ENCODE measurements around the gene TBC1D17. TPM values are rescaled to one million over a fixed set of nuclear protein-coding genes. Genes with fewer than 3 reads are reported as not detected.

The TBC1D17 gene
- total RNA-seq, 1 donor, result 23.3 TPM

- H3K4me3 ChIP-seq (ENCODE audit: low read depth, low read length), result no peak overlapping the region
- TF ChIP-seq CTCF (IDR thresholded peaks at IDR 0.05; ENCODE audit: insufficient read depth, low read depth, low read length), result no peak
- DNase-seq (ENCODE audit: low read depth), result no peak
Observed at GRCh38 chr19:49839713-49840112, 37.8 kb upstream of the TBC1D17 start.

GRCh38 chr19:49840321-49840720 lies 37.2 kb upstream of the TBC1D17 start:
- TF ChIP-seq CTCF (IDR thresholded peaks at IDR 0.05; ENCODE audit: insufficient read depth, low read depth, low read length), result no peak
- no peak for DNase-seq (ENCODE audit: low read depth)

GRCh38 chr19:49840736-49841249 lies 36.7 kb upstream of the TBC1D17 start:
- TF ChIP-seq CTCF (IDR thresholded peaks at IDR 0.05; ENCODE audit: insufficient read depth, low read depth, low read length), result no peak
- no peak for DNase-seq (ENCODE audit: low read depth)
- no peak overlapping the region for H3K4me3 ChIP-seq (ENCODE audit: low read depth, low read length)

More at GRCh38 chr19:49840321-49840720, 37.2 kb upstream of the TBC1D17 start:
- no peak overlapping the region for H3K4me3 ChIP-seq (ENCODE audit: low read depth, low read length)

GRCh38 chr19:49843265-49843664 lies 34.2 kb upstream of the TBC1D17 start:
- no peak overlapping the region for H3K4me3 ChIP-seq (ENCODE audit: low read depth, low read length)
- no peak for DNase-seq (ENCODE audit: low read depth)
- TF ChIP-seq CTCF (IDR thresholded peaks at IDR 0.05; ENCODE audit: insufficient read depth, low read depth, low read length), result no peak

GRCh38 chr19:49844138-49845095 lies 33.1 kb upstream of the TBC1D17 start:
- DNase-seq (ENCODE audit: low read depth), result no peak
- H3K4me3 ChIP-seq (ENCODE audit: low read depth, low read length), result no peak overlapping the region
- TF ChIP-seq CTCF (IDR thresholded peaks at IDR 0.05; ENCODE audit: insufficient read depth, low read depth, low read length), result no peak

GRCh38 chr19:49845414-49845813 lies 32.1 kb upstream of the TBC1D17 start:
- no peak overlapping the region for H3K4me3 ChIP-seq (ENCODE audit: low read depth, low read length)
- TF ChIP-seq CTCF (IDR thresholded peaks at IDR 0.05; ENCODE audit: insufficient read depth, low read depth, low read length), result peak; percentile 20
- DNase-seq (ENCODE audit: low read depth), result peak; percentile 59

All from fibroblast of villous mesenchyme (primary cell).